ENCODE data around the gene OTX1. TPM values are rescaled to one million over a fixed set of nuclear protein-coding genes. Genes with fewer than 3 reads are reported as not detected.
"Not testable (repeated sequence)": the region's sequence is repeated elsewhere in the genome, so short reads cannot be mapped to it uniquely, and the experiment has no call there.

The OTX1 gene
- total RNA-seq: not detected

- H3K4me3 Mint-ChIP-seq: peak within 1 kb of the TSS; percentile 75
- H3K27me3 Mint-ChIP-seq (ENCODE audit: low read depth): peaks cover 87% of the 10 kb centered on the region
- peaks cover 9% of the 10 kb centered on the region for H3K36me3 Mint-ChIP-seq (ENCODE audit: insufficient read depth)
- no peaks in the 10 kb centered on the region for H3K9me3 Mint-ChIP-seq
- peak; percentile 34 for DNase-seq
- H3K4me1 Mint-ChIP-seq (ENCODE audit: low read depth): peaks cover 71% of the 10 kb centered on the region
- peak; percentile 80 to 81 for ATAC-seq
Measured at GRCh38 chr2:63050334-63051041, at the start of gene OTX1. OTX1 (plus strand) TSS chr2:63050830; CDS start chr2:63052991, 2,161 bp downstream.

GRCh38 chr2:63001576-63001975, 49.1 kb upstream of the OTX1 start:
- no peaks in the 10 kb centered on the region for H3K9me3 Mint-ChIP-seq
- H3K4me3 Mint-ChIP-seq: no peak overlapping the region
- ATAC-seq (no peak), DNase-seq (no peak)
- H3K4me1 Mint-ChIP-seq (ENCODE audit: low read depth): no peaks in the 10 kb centered on the region
- H3K36me3 Mint-ChIP-seq (ENCODE audit: insufficient read depth): peaks cover 20% of the 10 kb centered on the region
- no peaks in the 10 kb centered on the region for H3K27me3 Mint-ChIP-seq (ENCODE audit: low read depth)

- Mint-ChIP-seq H3K9me3 (no peaks in the 10 kb centered on the region), H3K27me3 (ENCODE audit: low read depth) (no peaks in the 10 kb centered on the region), H3K36me3 (ENCODE audit: insufficient read depth) (peaks cover 14% of the 10 kb centered on the region)
Measured at GRCh38 chr2:63003351-63003750, 47.3 kb upstream of the OTX1 start.

GRCh38 chr2:63007813-63008458, 42.7 kb upstream of the OTX1 start:
- Mint-ChIP-seq H3K27me3 (ENCODE audit: low read depth) (no peaks in the 10 kb centered on the region), H3K4me3 (no peak overlapping the region), H3K4me1 (ENCODE audit: low read depth) (no peaks in the 10 kb centered on the region), H3K9me3 (no peaks in the 10 kb centered on the region), H3K36me3 (ENCODE audit: insufficient read depth) (peaks cover 9% of the 10 kb centered on the region)
- ATAC-seq: no peak
- DNase-seq: no peak

More at GRCh38 chr2:63003351-63003750, 47.3 kb upstream of the OTX1 start:
- Mint-ChIP-seq H3K4me3 (no peak overlapping the region), H3K4me1 (ENCODE audit: low read depth) (no peaks in the 10 kb centered on the region)
- no peak for ATAC-seq
- no peak for DNase-seq

GRCh38 chr2:63008838-63009237, 41.8 kb upstream of the OTX1 start:
- no peak for DNase-seq
- Mint-ChIP-seq H3K4me3 (no peak overlapping the region), H3K4me1 (ENCODE audit: low read depth) (no peaks in the 10 kb centered on the region), H3K9me3 (no peaks in the 10 kb centered on the region), H3K27me3 (ENCODE audit: low read depth) (no peaks in the 10 kb centered on the region), H3K36me3 (ENCODE audit: insufficient read depth) (peaks cover 15% of the 10 kb centered on the region)
- no peak for ATAC-seq

GRCh38 chr2:63009490-63009889, 41.1 kb upstream of the OTX1 start:
- no peaks in the 10 kb centered on the region for H3K27me3 Mint-ChIP-seq (ENCODE audit: low read depth)
- H3K4me1 Mint-ChIP-seq (ENCODE audit: low read depth): no peaks in the 10 kb centered on the region
- peaks cover 12% of the 10 kb centered on the region for H3K36me3 Mint-ChIP-seq (ENCODE audit: insufficient read depth)
- no peaks in the 10 kb centered on the region for H3K9me3 Mint-ChIP-seq
- H3K4me3 Mint-ChIP-seq: no peak overlapping the region
- no peak for ATAC-seq
- DNase-seq: no peak

GRCh38 chr2:63012541-63012940, 38.1 kb upstream of the OTX1 start:
- Mint-ChIP-seq H3K27me3 (ENCODE audit: low read depth) (no peaks in the 10 kb centered on the region), H3K9me3 (no peaks in the 10 kb centered on the region), H3K4me1 (ENCODE audit: low read depth) (no peaks in the 10 kb centered on the region), H3K4me3 (no peak overlapping the region), H3K36me3 (ENCODE audit: insufficient read depth) (peaks cover 12% of the 10 kb centered on the region)
- no peak for DNase-seq
- ATAC-seq: no peak

GRCh38 chr2:63013438-63013837, 37.2 kb upstream of the OTX1 start:
- DNase-seq (no peak), ATAC-seq (no peak)
- peaks cover 12% of the 10 kb centered on the region for H3K36me3 Mint-ChIP-seq (ENCODE audit: insufficient read depth)
- H3K4me3 Mint-ChIP-seq: no peak overlapping the region
- H3K4me1 Mint-ChIP-seq (ENCODE audit: low read depth): no peaks in the 10 kb centered on the region
- no peaks in the 10 kb centered on the region for H3K27me3 Mint-ChIP-seq (ENCODE audit: low read depth)
- no peaks in the 10 kb centered on the region for H3K9me3 Mint-ChIP-seq

- Mint-ChIP-seq H3K4me3 (no peak overlapping the region), H3K36me3 (ENCODE audit: insufficient read depth) (peaks cover 12% of the 10 kb centered on the region), H3K4me1 (ENCODE audit: low read depth) (no peaks in the 10 kb centered on the region), H3K9me3 (no peaks in the 10 kb centered on the region), H3K27me3 (ENCODE audit: low read depth) (no peaks in the 10 kb centered on the region)
- ATAC-seq (no peak), DNase-seq (no peak)
Measured at GRCh38 chr2:63015389-63015788, 35.2 kb upstream of the OTX1 start.

GRCh38 chr2:63018439-63018838, 32.2 kb upstream of the OTX1 start:
- Mint-ChIP-seq H3K36me3 (ENCODE audit: insufficient read depth) (peaks cover 10% of the 10 kb centered on the region), H3K4me1 (ENCODE audit: low read depth) (no peaks in the 10 kb centered on the region), H3K4me3 (no peak overlapping the region), H3K9me3 (no peaks in the 10 kb centered on the region), H3K27me3 (ENCODE audit: low read depth) (no peaks in the 10 kb centered on the region)
- ATAC-seq (no peak), DNase-seq (no peak)

- not testable (repeated sequence) for ATAC-seq; H3K36me3 Mint-ChIP-seq (ENCODE audit: insufficient read depth); H3K4me3 Mint-ChIP-seq; DNase-seq; H3K27me3 Mint-ChIP-seq (ENCODE audit: low read depth); H3K9me3 Mint-ChIP-seq; H3K4me1 Mint-ChIP-seq (ENCODE audit: low read depth)
Measured at GRCh38 chr2:63019686-63020085, 30.9 kb upstream of the OTX1 start.

GRCh38 chr2:63023444-63023843, 27.2 kb upstream of the OTX1 start:
- ATAC-seq (no peak), DNase-seq (no peak)
- Mint-ChIP-seq H3K4me3 (no peak overlapping the region), H3K27me3 (ENCODE audit: low read depth) (no peaks in the 10 kb centered on the region), H3K9me3 (no peaks in the 10 kb centered on the region), H3K4me1 (ENCODE audit: low read depth) (no peaks in the 10 kb centered on the region), H3K36me3 (ENCODE audit: insufficient read depth) (peaks cover 16% of the 10 kb centered on the region)

- DNase-seq: no peak
- no peak for ATAC-seq
- Mint-ChIP-seq H3K27me3 (ENCODE audit: low read depth) (no peaks in the 10 kb centered on the region), H3K4me1 (ENCODE audit: low read depth) (no peaks in the 10 kb centered on the region), H3K36me3 (ENCODE audit: insufficient read depth) (peaks cover 14% of the 10 kb centered on the region), H3K4me3 (no peak overlapping the region), H3K9me3 (no peaks in the 10 kb centered on the region)
Measured at GRCh38 chr2:63027220-63027619, 23.4 kb upstream of the OTX1 start.

- peaks cover 11% of the 10 kb centered on the region for H3K36me3 Mint-ChIP-seq (ENCODE audit: insufficient read depth)
- no peaks in the 10 kb centered on the region for H3K27me3 Mint-ChIP-seq (ENCODE audit: low read depth)
- no peak overlapping the region for H3K4me3 Mint-ChIP-seq
- H3K9me3 Mint-ChIP-seq: no peaks in the 10 kb centered on the region
- ATAC-seq (no peak), DNase-seq (no peak)
- H3K4me1 Mint-ChIP-seq (ENCODE audit: low read depth): no peaks in the 10 kb centered on the region
Measured at GRCh38 chr2:63029058-63029457, 21.6 kb upstream of the OTX1 start.

GRCh38 chr2:63034526-63034925, 16.1 kb upstream of the OTX1 start:
- no peak for ATAC-seq
- Mint-ChIP-seq H3K9me3 (no peaks in the 10 kb centered on the region), H3K4me1 (ENCODE audit: low read depth) (no peaks in the 10 kb centered on the region), H3K36me3 (ENCODE audit: insufficient read depth) (peaks cover 4% of the 10 kb centered on the region), H3K27me3 (ENCODE audit: low read depth) (no peaks in the 10 kb centered on the region), H3K4me3 (no peak overlapping the region)
- no peak for DNase-seq
